DND-41 (cell line): Measurements from ENCODE around the gene MAML3.

Experiments used
- ATAC-seq: fragments of 200-7000 bp; cut with Tn5 transposase; 3 replicates; pipeline ENCODE4 v1.9.1; 2021; ENCODE audit warnings: low read depth; ENCODE audit not compliant: insufficient read depth
- DNase-seq: peaks from one replicate; pipeline ENCODE4 v3.0.0-alpha.2; 2020
- H2AFZ ChIP-seq: 2 replicates; pipeline ENCODE4 v1.6.0; 2012; ENCODE audit warnings: low read depth, low read length
- H3K27ac ChIP-seq: 2 replicates; pipeline ENCODE4 v1.5.1; 2012; ENCODE audit warnings: low read length, inconsistent platforms
- H3K27me3 ChIP-seq: fragments of 200-600 bp; sonication (generic); 2 replicates; pipeline ENCODE4 v1.6.0; 2012; ENCODE audit warnings: low read length, mild to moderate bottlenecking, inconsistent platforms; ENCODE audit not compliant: insufficient read depth, poor library complexity
- H3K36me3 ChIP-seq: 2 replicates; pipeline ENCODE4 v1.5.1; 2012; ENCODE audit warnings: low read length, inconsistent platforms; ENCODE audit not compliant: insufficient read depth
- H3K4me1 ChIP-seq: 2 replicates; pipeline ENCODE4 v1.5.1; 2012; ENCODE audit warnings: mild to moderate bottlenecking, low read length; ENCODE audit not compliant: insufficient read depth
- H3K4me2 ChIP-seq: 2 replicates; pipeline ENCODE4 v1.6.0; 2012; ENCODE audit warnings: mild to moderate bottlenecking, moderate library complexity, low read length, inconsistent platforms; ENCODE audit not compliant: insufficient read depth
- H3K4me3 ChIP-seq, 2 experiments: fragments of 200-600 bp in 1 of 2; shearing (Covaris generic) in 1 of 2; 2 replicates each; pipeline ENCODE4 v1.5.1; 2012 to 2016; ENCODE audit warnings: inconsistent platforms in 2 of 2, low read length in 2 of 2, mild to moderate bottlenecking in 2 of 2, low read depth in 1 of 2, moderate library complexity in 1 of 2
- H3K79me2 ChIP-seq: 2 replicates; pipeline ENCODE4 v1.6.0; 2012; ENCODE audit warnings: low read length, inconsistent platforms; ENCODE audit not compliant: insufficient read depth
- H3K9ac ChIP-seq: 2 replicates; pipeline ENCODE4 v1.6.0; 2012; ENCODE audit warnings: low read depth, mild to moderate bottlenecking, inconsistent platforms, low read length, moderate library complexity
- H3K9me3 ChIP-seq: 2 replicates; pipeline ENCODE4 v1.5.1; 2012; ENCODE audit warnings: low read length, moderate library complexity, mild to moderate bottlenecking, inconsistent platforms; ENCODE audit not compliant: insufficient read depth, severe bottlenecking
- H4K20me1 ChIP-seq: 2 replicates; pipeline ENCODE4 v1.6.0; 2012; ENCODE audit warnings: low read length; ENCODE audit not compliant: insufficient read depth
- EZH2 ChIP-seq: IDR thresholded peaks from 3 replicates; pipeline ENCODE4 v1.6.1; 2012; ENCODE audit warnings: borderline replicate concordance, low read depth, mild to moderate bottlenecking, moderate library complexity, low read length, inconsistent platforms; ENCODE audit not compliant: severe bottlenecking
- TF ChIP-seq, protein P1 (sequence below): IDR thresholded peaks from 2 replicates; pipeline ENCODE4 v1.5.1; 2012; ENCODE audit warnings: borderline replicate concordance, low read length, moderate library complexity, mild to moderate bottlenecking; ENCODE audit not compliant: poor library complexity, severe bottlenecking; ENCODE audit errors: extremely low read depth

Gene MAML3

DNA sequence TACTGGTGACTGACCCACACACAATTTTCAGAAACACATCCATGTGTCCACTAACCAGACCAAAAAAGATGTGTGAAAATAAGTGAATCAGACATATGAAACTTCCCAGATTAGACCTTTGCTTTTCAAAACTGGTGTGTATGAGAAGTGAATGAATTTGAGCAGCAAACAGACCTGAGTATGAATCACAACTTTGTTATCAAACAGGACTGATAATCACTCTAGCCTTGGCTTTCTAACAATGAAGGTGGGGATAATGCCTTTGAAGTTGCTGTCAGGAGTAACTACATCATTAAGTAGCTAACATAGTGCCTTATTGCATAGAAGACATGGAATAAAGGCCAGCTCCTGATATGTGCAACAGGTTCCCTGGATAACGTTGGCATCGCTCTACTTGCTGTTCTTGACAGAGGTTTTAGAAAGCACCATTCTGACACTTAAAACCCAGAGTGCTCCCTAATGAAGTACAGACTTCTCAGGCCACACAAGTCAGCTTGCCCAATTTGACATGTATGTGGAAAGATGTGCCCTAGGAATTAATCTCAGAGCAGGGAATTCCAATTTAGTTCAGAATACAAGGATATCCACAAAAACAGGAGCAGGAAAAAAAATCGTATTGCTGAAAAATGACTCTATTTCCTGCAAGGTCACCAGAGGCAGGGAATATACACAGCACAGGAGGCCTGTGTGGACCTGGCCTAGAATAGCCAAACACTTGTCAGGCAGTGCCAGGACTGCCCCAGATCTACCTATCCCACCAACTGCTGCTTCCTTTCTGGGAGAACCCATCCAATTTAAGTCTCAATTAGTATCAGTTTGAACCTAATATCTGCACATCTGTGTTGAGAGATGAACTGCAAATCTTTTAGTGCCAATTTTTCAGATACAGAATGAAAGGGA, 87.7 kb downstream of the MAML3 start:
- Histone ChIP-seq H3K4me3 (no peak overlapping the region), H4K20me1 (no peaks in the 10 kb centered on the region), H3K9ac (no peak overlapping the region), H2AFZ (no peak overlapping the region), H3K4me1 (peaks cover 18% of the 10 kb centered on the region), H3K9me3 (no peaks in the 10 kb centered on the region), H3K36me3 (no peaks in the 10 kb centered on the region), H3K4me2 (no peak overlapping the region), H3K79me2 (no peaks in the 10 kb centered on the region), H3K27me3 (no peaks in the 10 kb centered on the region), H3K27ac (no peak overlapping the region)
- no peak for TF ChIP-seq EZH2
- TF ChIP-seq, protein P1, sequence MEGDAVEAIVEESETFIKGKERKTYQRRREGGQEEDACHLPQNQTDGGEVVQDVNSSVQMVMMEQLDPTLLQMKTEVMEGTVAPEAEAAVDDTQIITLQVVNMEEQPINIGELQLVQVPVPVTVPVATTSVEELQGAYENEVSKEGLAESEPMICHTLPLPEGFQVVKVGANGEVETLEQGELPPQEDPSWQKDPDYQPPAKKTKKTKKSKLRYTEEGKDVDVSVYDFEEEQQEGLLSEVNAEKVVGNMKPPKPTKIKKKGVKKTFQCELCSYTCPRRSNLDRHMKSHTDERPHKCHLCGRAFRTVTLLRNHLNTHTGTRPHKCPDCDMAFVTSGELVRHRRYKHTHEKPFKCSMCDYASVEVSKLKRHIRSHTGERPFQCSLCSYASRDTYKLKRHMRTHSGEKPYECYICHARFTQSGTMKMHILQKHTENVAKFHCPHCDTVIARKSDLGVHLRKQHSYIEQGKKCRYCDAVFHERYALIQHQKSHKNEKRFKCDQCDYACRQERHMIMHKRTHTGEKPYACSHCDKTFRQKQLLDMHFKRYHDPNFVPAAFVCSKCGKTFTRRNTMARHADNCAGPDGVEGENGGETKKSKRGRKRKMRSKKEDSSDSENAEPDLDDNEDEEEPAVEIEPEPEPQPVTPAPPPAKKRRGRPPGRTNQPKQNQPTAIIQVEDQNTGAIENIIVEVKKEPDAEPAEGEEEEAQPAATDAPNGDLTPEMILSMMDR: no peak
- ATAC-seq (no peak), DNase-seq (no peak)

DNA sequence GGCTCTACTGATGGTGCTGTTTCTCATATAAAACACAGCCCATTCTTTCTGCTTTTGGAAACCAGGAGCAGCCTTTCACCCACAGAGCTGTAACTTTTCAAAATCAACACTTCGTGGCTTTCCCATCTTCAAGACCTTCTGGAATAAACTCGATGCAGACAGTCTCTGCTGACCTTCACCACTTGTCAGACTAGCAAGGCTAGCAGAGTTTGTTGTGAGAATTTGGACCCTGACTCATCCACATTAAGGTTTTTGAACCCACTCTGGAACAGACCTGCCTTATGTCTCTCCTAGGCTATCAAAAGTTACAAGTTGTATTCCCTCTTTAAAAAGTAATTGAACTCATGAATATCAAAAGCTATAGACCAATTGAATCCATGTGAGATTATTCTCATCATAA, 88.6 kb downstream of the MAML3 start:
- H3K79me2 ChIP-seq: no peaks in the 10 kb centered on the region
- DNase-seq (no peak), ATAC-seq (no peak)
- no peak overlapping the region for H3K4me3 ChIP-seq
- no peaks in the 10 kb centered on the region for H3K36me3 ChIP-seq
- no peak overlapping the region for H2AFZ ChIP-seq
- TF ChIP-seq, protein P1: no peak
- TF ChIP-seq EZH2: no peak
- no peak overlapping the region for H3K4me2 ChIP-seq
- H3K27ac ChIP-seq: no peak overlapping the region
- no peaks in the 10 kb centered on the region for H3K9me3 ChIP-seq
- peaks cover 15% of the 10 kb centered on the region for H3K4me1 ChIP-seq
- H3K9ac ChIP-seq: no peak overlapping the region
- H3K27me3 ChIP-seq: no peaks in the 10 kb centered on the region
- H4K20me1 ChIP-seq: no peaks in the 10 kb centered on the region

DNA sequence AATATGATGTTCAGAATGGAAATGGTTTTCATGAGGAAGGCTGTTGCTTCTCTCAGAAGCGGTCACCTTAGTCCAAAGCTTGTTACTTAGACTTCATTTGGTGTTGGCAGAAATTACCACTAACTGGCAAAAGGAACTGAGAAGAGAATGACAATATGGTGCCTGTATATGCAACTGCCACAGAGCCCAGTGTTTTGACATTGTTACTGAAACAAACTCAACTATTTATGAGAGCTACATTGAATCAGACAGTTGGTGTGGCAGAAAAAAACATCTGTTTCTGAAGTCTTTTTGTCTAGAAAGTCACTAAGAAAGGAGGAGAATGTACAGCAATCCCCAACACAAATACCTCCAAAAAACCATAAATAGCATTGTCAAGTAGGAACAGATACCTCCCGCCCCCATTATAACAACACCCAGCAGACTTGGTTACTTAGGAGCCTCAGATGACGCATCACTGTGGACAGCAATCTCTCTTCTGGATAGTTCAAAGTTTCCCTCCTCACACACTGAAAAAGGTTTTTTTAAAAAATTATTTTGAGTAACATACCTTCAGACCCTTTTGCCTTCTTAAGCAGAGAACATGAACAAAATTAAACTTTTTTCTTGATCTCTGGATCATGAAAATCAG, 92.2 kb downstream of the MAML3 start:
- H3K4me3 ChIP-seq: no peak overlapping the region
- H3K27me3 ChIP-seq: no peaks in the 10 kb centered on the region
- H3K36me3 ChIP-seq: no peaks in the 10 kb centered on the region
- no peaks in the 10 kb centered on the region for H3K79me2 ChIP-seq
- no peaks in the 10 kb centered on the region for H3K9me3 ChIP-seq
- no peak overlapping the region for H3K9ac ChIP-seq
- peaks cover 6% of the 10 kb centered on the region; the same call in 1 of the 2 replicates for H3K4me1 ChIP-seq
- H2AFZ ChIP-seq: no peak overlapping the region
- ATAC-seq: no peak
- no peak overlapping the region for H3K4me2 ChIP-seq
- no peaks in the 10 kb centered on the region for H4K20me1 ChIP-seq
- H3K27ac ChIP-seq: no peak overlapping the region
- no peak for TF ChIP-seq EZH2
- TF ChIP-seq, protein P1: no peak
- no peak for DNase-seq
